Right lobe of liver (tissue), 4 donors: ENCODE data around the gene TAF3.

Experiments
- POLR2A ChIP-seq: fragments of 450-650 bp; IDR thresholded peaks from one replicate; pipeline ENCODE4 v1.6.1; 2017; ENCODE audit warnings: antibody characterized with exemption, mild to moderate bottlenecking
- TF ChIP-seq, protein P1 (sequence below), 4 donors: fragments of 200-600 bp in 3 of 4; fragments of 450-650 bp in 1 of 4; IDR thresholded peaks; one replicate each; pipeline versions ENCODE4 v1.5.1 to v1.8.0; 2016 to 2022; ENCODE audit warnings: antibody characterized with exemption in 4 of 4, mild to moderate bottlenecking in 2 of 4
- donor health status: DM: no; HTN: no; CAD: no.
- donor health status: DM: no; HTN: no; CAD: no.
- donor health status: DM: no; HTN: yes; CAD: no.

DNA sequence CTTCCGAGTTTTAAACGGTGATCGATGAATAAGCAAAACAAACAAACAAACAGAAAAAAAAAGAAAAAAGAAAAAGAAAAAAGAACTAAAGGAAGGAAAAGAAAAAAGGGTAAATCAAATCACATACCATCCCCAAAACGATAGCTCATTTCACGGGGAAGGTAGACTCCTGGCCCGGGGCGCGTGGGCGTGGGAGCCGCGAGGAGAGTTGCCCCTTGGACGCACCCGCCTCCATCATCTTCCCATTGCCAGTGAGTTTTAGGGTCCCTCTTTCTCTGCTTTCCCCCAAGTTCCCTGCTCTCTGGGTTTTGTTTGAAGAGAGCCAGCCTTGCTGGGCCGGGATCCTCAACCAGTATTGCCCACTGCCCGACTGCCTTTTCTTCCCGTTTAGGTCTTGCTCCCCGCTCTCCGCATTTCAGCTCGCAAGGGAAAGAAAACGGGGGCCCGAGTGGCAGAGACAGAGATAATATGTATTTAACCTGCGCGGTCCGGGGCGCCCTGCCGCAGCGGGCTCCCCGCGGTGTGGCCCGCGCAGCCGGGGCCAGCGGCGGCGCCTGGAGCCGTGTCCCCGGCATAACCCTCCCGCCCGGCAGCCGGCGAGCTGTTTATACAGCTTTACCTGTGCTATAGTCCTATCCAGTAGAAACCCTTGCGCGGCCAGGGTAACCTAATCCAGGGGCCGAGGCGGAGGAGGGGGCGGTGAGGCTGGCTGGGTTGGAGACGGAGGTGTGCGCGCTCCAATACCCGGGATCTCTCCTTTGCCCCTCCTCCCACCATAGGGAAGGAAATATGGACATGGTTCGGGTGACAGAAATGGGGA, 230.9 kb downstream of the TAF3 start:
- TF ChIP-seq, protein P1, sequence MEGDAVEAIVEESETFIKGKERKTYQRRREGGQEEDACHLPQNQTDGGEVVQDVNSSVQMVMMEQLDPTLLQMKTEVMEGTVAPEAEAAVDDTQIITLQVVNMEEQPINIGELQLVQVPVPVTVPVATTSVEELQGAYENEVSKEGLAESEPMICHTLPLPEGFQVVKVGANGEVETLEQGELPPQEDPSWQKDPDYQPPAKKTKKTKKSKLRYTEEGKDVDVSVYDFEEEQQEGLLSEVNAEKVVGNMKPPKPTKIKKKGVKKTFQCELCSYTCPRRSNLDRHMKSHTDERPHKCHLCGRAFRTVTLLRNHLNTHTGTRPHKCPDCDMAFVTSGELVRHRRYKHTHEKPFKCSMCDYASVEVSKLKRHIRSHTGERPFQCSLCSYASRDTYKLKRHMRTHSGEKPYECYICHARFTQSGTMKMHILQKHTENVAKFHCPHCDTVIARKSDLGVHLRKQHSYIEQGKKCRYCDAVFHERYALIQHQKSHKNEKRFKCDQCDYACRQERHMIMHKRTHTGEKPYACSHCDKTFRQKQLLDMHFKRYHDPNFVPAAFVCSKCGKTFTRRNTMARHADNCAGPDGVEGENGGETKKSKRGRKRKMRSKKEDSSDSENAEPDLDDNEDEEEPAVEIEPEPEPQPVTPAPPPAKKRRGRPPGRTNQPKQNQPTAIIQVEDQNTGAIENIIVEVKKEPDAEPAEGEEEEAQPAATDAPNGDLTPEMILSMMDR (IDR thresholded peaks at IDR 0.05), result no peak
- TF ChIP-seq POLR2A, result no peak
